ENCODE data around the gene PLLP. TPM values are rescaled to one million over a fixed set of nuclear protein-coding genes. Genes with fewer than 3 reads are reported as not detected.
A peak's percentile ranks its signal among the peaks of the same experiment; 100 is the strongest.

The PLLP gene
- total RNA-seq, 6 donors from 2014 or later, result 38.8 to 184 (median 114) TPM

DNA sequence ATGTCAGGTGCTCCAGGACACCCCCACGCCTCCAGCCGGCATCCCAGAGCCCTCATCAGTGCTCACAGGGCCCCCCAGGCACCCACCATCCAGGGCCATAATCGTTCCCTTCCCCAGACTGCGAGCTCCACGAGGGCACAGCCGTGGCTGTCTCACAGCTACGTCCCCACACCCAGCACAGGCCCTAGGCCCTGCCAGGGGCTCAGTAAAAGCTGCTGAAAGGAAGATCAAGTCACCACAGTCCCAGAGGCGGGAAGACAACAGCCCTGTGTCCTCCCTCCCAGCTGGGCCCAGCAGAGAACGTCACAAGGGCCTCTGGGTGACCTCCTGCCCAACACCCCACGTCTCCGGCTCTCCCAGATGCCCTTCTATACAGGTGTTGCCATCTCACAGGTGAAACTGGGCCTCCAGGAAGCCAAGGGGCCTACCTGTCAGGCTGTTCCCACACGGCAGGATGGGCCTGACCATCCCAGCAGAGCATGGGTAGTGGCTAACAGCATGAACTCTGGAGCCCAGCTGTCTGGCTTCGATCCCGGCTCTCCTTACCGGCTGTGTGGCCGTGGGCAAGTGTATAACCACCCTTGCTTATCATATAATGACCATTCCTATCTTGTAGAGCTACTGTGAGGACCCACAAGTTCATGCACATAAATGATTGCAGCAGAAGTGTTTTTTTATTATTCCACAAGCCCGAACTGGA is 21.5 kb downstream of the PLLP start:
- peaks cover 0 to 9% (median 1%) of the 10 kb centered on the region in 4 donors for H3K36me3 ChIP-seq
- TF ChIP-seq POLR2A (IDR thresholded peaks at IDR 0.05) (no peak), EP300 (IDR thresholded peaks at IDR 0.05) (no peak)
- WGBS, 2 donors, result 82 to 84% methylated on average over 11 to 17 of the region's 17 CpGs
- no peak overlapping the region for H3K4me3 ChIP-seq
- ATAC-seq (ENCODE audit: low FRiP score in 2 of 2) (no peak), DNase-seq (peak; percentile 21 to 50)
- peaks cover 28 to 70% (median 65%) of the 10 kb centered on the region in 4 donors for H3K4me1 ChIP-seq
- no peaks in the 10 kb centered on the region for H3K27me3 ChIP-seq
- peak overlapping the region; percentile 74 to 93 (median 88) for H3K27ac ChIP-seq
- H3K9me3 ChIP-seq, result no peaks in the 10 kb centered on the region

DNA sequence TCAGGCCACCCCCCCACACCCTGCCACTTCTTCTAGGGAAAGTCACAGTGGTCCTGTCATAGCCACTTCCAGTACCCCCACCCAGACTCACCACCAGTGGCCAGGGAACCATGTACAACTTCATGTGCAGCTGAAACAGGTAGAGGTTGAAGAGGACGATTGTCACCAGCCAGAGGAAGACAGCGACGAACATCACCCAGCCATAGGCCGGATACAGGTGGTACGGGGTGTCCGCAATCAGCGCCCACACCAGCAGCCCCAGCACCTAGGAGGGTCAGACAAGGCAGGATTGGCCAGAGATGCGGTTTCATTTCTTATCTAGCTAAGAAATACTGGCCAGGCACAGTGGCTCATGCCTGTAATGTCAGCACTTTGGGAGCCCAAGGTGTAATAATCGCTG is 22.7 kb downstream of the PLLP start:
- no peak for TF ChIP-seq POLR2AphosphoS5 (IDR thresholded peaks at IDR 0.05)
- no peak for TF ChIP-seq EP300 (IDR thresholded peaks at IDR 0.05)
- TF ChIP-seq, protein P1, sequence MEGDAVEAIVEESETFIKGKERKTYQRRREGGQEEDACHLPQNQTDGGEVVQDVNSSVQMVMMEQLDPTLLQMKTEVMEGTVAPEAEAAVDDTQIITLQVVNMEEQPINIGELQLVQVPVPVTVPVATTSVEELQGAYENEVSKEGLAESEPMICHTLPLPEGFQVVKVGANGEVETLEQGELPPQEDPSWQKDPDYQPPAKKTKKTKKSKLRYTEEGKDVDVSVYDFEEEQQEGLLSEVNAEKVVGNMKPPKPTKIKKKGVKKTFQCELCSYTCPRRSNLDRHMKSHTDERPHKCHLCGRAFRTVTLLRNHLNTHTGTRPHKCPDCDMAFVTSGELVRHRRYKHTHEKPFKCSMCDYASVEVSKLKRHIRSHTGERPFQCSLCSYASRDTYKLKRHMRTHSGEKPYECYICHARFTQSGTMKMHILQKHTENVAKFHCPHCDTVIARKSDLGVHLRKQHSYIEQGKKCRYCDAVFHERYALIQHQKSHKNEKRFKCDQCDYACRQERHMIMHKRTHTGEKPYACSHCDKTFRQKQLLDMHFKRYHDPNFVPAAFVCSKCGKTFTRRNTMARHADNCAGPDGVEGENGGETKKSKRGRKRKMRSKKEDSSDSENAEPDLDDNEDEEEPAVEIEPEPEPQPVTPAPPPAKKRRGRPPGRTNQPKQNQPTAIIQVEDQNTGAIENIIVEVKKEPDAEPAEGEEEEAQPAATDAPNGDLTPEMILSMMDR (IDR thresholded peaks at IDR 0.05), result no peak
- no peak for TF ChIP-seq POLR2A (IDR thresholded peaks at IDR 0.05)
- Histone ChIP-seq H3K4me1 (peaks cover 24 to 60% (median 54%) of the 10 kb centered on the region in 4 donors), H3K4me3 (no peak overlapping the region), H3K27me3 (no peaks in the 10 kb centered on the region), H3K9me3 (no peaks in the 10 kb centered on the region), H3K36me3 (peaks cover 5 to 20% (median 10%) of the 10 kb centered on the region in 4 donors), H3K27ac (peak overlapping the region; percentile 68 to 89 (median 78))
- ATAC-seq (ENCODE audit: low FRiP score in 2 of 2), result no peak
- peak in 1 of 2 donors; percentile 10 for DNase-seq
- WGBS, 2 donors, result 95 to 98% methylated on average over 8 to 9 of the region's 9 CpGs

DNA sequence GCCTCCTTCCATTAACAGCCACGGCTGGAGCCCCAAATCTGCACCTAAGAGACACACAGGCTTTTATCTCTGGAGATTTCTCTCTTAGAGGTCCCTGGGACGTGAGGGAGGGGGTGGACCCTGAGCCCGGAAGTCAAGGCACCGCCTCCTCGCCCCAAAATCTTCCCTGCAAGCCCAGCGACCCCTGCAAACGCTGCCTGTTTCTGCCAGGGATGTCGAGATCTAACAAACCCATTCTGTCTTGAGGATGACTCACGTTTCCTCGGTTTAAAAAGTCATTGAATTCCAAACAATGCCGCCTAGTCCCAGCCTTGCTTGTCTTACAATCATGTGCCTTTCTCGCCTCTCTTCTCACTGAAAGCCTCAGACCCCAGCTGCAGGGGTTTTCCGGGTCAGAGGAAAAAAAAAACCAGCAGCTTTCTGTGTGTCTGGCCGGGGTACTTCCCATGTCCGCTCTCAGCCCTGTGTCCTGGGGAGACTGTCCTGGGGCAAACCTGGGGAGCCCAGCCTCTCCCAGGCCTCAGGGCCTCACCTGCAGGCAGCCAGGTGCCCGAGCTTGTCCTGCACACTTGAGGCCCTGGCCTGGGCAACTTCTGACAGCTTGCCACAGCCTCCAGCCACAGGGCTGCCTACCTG is 24.1 kb downstream of the PLLP start:
- TF ChIP-seq, protein P1 (IDR thresholded peaks at IDR 0.05), result no peak
- no peak for TF ChIP-seq POLR2AphosphoS5 (IDR thresholded peaks at IDR 0.05)
- no peak for TF ChIP-seq POLR2A (IDR thresholded peaks at IDR 0.05)
- TF ChIP-seq EP300 (IDR thresholded peaks at IDR 0.05), result no peak
- peak; percentile 20 to 38 for DNase-seq
- 22 to 43% methylated on average over 12 to 16 of the region's 16 CpGs for WGBS, 2 donors
- no peak for ATAC-seq (ENCODE audit: low FRiP score in 2 of 2)
- Histone ChIP-seq H3K27ac (peak overlapping the region; percentile 68 to 89 (median 78)), H3K36me3 (peaks cover 14 to 34% (median 23%) of the 10 kb centered on the region in 4 donors), H3K9me3 (no peaks in the 10 kb centered on the region), H3K4me3 (no peak overlapping the region), H3K4me1 (peaks cover 18 to 46% (median 41%) of the 10 kb centered on the region in 4 donors), H3K27me3 (no peaks in the 10 kb centered on the region)

- no peaks in the 10 kb centered on the region for H3K27me3 ChIP-seq
- no peak for ATAC-seq (ENCODE audit: low FRiP score in 2 of 2)
- 89 to 94% methylated on average over 1 of the region's 1 CpG for WGBS, 2 donors
- peak overlapping the region in 3 of 4 donors; percentile 36 to 89 (median 79) for H3K27ac ChIP-seq
- H3K9me3 ChIP-seq, result no peaks in the 10 kb centered on the region
- DNase-seq, result peak in 1 of 2 donors; percentile 15
- peaks cover 14 to 32% (median 27%) of the 10 kb centered on the region in 4 donors for H3K4me1 ChIP-seq
- no peak for TF ChIP-seq POLR2AphosphoS5 (IDR thresholded peaks at IDR 0.05)
- TF ChIP-seq, protein P1 (IDR thresholded peaks at IDR 0.05), result no peak
- TF ChIP-seq EP300 (IDR thresholded peaks at IDR 0.05), result no peak
- no peak for TF ChIP-seq POLR2A (IDR thresholded peaks at IDR 0.05)
- no peak overlapping the region for H3K4me3 ChIP-seq
- H3K36me3 ChIP-seq, result peaks cover 14 to 41% (median 32%) of the 10 kb centered on the region in 4 donors
Observed at GRCh38 chr16:57258910-57259475, 25.5 kb downstream of the PLLP start.

Data from upper lobe of left lung (tissue), 6 donors.